CD4-positive, alpha-beta T cell treated with Interleukin-4 for 1 hour (primary cell): ENCODE measurements around the gene MAPKBP1.

Experiments
- DNase-seq, 2 donors: peaks; one replicate each; pipeline ENCODE4 v3.0.0-alpha.2; 2020 to 2022

The MAPKBP1 gene

GRCh38 chr15:41806291-41807181, 32.3 kb downstream of the MAPKBP1 start:
- no peak for DNase-seq

DNA sequence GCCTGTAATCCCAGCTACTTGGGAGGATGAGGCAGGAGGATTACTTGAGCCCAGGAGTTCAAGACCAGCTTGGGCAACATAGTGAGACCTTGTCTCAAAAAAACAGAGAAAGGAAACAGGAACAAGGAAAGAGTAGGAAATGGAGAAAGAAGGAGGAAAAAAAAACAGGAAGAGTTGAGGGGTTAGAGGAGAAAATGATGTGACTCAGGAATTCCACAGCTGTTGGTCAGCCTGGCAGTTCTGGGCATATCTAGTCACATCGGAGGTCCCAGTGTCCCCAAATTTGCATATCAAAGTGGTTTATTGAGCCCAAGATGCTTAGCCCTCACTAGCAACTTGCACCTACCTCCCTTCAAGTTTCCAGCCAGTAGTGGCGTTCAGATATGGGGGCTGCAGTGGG, 34.8 kb downstream of the MAPKBP1 start:
- DNase-seq, result no peak

DNA sequence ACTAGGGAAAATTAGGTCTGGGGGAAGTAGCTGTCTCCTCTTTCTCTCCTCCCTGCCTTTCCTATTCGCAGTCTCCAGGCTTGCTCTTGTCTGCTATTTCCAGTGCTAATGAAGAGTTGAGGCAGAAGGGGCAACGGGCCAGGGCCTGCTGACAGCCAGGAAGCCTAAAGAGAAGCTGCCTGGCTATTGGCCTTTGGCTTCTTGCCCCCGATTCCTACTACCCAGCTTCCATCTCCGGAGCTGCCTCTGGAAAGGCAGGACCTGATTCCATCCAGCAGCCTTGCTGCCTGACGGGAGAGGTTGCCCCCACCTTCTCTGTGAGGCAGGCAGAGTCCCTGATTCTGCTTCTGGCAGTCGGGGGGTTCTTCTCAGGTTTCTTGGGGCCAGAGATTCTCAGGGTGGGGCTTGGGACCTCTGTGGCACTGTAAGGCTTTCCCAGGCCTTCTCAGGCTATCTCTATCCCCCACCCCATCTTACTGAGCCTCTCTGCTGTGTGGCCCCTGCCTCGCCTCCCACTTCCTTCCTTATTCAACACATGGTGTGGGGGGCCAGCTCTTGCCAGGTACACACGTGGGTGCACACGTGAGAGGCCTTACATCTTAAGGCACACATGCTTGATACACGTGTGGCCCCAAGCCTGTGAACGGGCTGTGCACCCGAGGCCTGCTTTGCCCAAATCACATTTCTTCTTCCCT, 35.4 kb downstream of the MAPKBP1 start:
- DNase-seq, result no peak

DNA sequence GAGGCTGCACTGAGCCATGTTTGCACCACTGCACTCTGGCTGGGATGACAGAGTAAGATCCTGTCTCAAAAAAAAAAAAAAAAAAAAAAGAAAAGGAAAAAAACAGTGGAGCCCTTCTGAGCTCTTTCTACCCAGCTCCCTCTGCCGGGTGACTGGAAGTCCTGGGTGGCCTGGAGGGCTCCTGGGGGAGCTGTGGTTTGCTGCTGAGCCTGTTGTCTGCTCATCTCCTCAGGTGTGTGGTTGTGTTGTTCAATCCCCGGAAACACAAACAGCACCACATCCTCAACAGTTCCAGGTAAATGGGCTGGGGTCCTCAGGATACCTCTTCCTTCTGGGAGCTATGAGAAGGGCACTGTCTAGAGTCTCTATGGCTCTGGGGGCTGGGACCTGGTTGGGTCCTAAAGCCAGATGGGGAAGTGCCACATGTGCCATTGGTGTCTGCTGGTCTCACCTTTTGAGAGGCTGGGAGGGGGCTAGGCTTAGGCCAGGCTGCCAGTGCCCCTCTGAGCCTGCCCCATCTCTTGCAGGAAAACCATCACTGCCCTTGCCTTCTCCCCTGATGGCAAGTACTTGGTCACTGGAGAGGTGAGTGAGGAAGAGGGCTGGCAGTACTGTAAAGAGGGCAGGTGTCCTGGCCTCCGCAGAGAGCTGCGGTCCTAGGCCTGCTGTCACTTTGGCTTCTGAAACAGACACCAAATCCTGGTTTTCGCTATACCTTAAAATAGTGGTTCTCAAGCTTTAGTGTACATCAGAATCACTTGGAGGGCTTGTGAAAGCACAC, 36.6 kb downstream of the MAPKBP1 start:
- no peak for DNase-seq

GRCh38 chr15:41811432-41812195, 37.3 kb downstream of the MAPKBP1 start:
- DNase-seq, result peak; percentile 76 to 80

DNA sequence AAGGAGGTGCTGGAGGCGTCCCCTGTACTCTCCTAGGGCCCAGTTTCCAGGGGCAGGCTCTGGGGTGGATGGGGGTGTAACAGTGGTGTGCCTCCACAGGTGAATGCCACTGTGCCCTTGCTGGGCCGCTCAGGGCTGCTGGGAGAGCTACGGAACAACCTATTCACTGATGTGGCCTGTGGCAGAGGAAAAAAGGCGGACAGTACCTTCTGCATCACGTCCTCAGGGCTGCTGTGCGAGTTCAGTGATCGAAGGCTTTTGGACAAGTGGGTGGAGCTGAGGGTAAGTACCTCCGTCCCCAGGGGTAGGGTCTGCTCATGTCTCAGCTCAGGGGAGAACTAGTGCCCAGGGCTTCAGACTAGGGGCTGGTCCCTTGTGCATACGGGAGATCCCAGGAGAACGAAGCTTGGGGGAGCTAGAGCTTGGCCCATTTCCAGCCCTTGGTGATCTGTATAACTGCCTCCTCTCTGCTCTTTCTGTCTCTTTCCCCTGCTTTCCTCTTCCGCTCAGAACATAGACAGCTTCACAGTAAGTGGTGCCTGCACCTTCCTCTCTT, 38.6 kb downstream of the MAPKBP1 start:
- DNase-seq, result no peak

DNA sequence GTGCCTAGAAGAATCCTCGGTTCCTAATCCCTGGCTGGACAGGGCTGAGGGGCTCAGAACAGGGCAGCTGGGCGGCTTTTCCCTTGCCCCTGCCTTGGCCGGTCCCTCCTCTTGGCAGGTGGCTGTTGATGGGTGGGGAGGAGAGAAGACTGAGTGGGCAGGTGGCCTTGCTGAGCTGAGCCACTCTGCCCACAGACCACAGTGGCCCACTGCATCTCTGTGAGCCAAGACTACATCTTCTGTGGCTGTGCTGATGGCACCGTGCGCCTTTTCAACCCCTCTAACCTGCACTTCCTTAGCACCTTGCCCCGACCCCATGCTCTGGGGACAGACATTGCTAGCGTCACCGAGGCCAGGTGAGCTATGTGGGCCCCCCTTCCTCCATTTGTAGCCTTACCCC, 39.1 kb downstream of the MAPKBP1 start:
- no peak for DNase-seq

- DNase-seq, result no peak
Observed at GRCh38 chr15:41814534-41814933, 40.2 kb downstream of the MAPKBP1 start.

GRCh38 chr15:41816788-41817187, 42.5 kb downstream of the MAPKBP1 start:
- DNase-seq, result no peak

- no peak for DNase-seq
Observed at GRCh38 chr15:41817327-41817726, 43.0 kb downstream of the MAPKBP1 start.

- DNase-seq, result no peak
Observed at GRCh38 chr15:41817781-41818180, 43.5 kb downstream of the MAPKBP1 start.

DNA sequence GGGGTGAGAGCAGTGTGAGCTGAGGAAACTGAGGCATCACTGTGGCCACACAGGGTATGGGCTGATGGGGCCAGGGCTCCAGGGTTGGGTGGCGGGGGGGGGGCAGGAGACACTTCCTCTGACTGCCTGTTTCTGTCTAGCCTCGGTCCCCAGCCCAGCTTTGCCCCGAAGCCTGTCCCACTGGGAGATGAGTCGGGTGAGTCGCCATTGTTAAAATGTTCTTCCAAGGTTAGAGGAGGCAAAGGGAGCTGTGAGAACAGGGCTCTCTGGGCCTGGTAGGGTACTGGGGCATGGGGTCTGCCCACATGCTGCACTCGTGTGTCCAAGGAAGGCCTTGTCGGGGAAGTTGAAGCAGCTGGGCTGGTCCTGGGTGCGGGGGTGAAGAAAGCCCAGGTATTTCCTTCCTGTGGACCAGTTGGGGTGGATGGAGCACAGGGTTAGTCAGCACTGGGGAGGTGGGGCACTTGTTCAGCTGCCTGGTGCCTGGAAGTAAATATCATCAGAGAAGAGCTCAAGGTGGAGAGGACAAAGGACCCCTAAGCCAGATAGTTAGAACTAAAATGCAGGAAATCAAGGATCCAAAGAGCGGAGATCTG, 45.3 kb downstream of the MAPKBP1 start:
- no peak for DNase-seq

DNA sequence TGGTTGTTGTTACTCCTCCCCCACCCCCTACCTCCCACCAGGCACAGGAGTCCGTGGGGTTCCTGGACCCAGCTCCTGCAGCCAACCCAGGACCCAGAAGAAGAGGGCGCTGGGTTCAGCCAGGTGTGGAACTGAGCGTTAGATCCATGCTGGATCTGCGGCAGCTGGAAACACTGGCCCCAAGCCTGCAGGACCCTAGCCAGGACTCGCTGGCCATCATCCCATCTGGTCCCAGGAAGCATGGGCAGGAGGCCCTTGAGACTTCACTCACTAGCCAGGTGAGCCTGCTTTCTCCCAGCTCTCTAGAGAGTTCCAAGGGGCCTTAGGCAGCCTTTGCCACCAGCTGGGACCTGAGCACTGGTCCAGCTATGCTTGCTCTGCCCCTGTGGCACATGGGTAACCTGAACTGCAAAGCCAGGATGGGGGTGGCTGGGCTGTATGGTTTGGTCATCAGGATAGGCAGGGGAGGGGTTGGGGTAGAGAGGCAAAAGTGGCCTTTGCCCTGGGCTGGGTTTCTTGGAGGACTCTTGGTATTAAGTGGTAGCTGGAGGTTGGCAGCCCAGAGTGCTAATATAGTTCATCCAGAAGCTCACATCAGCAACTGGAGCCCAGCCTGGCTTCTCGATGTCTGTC, 46.6 kb downstream of the MAPKBP1 start:
- DNase-seq, result no peak

DNA sequence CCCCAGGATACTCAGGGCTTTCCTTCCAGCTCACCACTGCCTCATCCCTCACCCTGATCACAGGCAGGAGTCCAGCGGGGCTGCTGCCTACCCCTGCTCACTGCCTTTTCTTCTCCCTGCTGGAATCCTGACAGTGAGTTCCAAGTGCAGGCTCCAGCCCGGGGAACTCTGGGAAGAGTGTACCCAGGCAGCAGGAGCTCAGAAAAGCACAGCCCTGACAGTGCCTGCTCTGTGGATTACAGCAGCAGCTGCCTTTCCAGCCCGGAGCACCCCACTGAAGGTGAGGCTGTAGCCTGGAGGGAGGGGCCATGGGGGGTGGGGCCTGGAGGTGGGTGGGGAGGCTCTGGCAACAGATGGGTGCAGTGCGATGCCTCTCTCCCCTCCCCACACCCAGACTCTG, 47.5 kb downstream of the MAPKBP1 start:
- no peak for DNase-seq

DNA sequence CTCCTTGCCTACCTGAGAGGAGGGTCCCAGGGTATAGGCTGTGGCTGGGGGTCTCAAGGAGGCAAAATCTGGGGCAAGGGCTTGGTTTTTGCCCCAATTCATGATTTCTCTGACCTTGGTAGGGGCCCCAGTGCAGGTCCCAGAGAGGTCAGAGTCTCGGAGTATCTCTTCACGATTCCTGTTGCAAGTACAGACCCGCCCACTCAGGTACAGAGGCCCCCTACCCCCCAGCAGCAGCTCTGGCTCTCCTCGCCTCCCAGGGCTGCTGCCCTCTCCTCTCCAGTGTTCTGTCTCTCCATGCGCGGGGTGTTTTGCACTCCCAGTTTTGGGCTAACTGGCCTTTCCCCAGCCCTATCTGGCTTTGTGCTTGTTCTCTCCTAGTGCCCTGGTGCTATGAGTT, 48.2 kb downstream of the MAPKBP1 start:
- DNase-seq, result no peak

GRCh38 chr15:41822957-41823356, 48.7 kb downstream of the MAPKBP1 start:
- DNase-seq, result no peak

DNA sequence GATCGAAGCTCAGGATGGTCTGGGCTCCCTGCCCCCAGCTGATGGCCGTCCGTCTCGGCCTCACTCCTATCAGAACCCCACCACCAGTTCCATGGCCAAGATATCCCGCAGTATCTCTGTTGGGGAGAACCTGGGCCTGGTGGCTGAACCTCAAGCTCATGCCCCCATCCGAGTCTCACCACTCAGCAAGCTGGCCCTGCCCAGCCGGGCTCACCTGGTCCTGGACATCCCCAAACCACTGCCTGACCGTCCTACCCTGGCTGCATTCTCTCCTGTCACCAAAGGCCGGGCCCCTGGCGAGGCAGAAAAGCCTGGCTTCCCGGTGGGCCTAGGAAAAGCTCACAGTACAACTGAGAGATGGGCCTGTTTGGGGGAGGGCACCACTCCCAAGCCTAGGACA, 49.2 kb downstream of the MAPKBP1 start:
- DNase-seq, result no peak

GRCh38 chr15:41824062-41824745, 49.9 kb downstream of the MAPKBP1 start:
- DNase-seq, result no peak

- DNase-seq, result no peak
Observed at GRCh38 chr15:41825145-41825544, 50.9 kb downstream of the MAPKBP1 start.

GRCh38 chr15:41825572-41826535, 51.6 kb downstream of the MAPKBP1 start:
- no peak for DNase-seq
